Measurements from ENCODE around the gene GALNT3.
A peak's percentile ranks its signal among the peaks of the same experiment; 100 is the strongest.

Gene GALNT3

DNA sequence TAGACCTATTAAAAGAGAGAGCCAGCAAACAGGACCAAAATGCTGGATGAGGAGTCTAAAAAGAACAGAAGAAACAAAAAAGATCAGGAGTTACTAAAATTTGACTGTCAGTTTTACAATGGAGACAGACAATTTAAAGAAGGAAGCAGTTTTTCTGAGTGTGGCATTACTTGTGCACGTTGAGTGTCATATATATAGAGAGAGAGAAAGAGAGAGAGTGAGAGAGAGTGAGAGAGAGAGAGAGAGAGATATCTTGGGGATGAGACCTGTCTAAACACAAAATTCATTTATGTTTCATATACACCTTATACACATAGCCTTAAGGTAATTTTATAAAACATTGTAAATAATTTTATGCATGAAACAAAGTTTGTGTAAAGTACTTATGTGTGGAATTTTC lies 2.1 kb upstream of the GALNT3 start:
- DNase-seq (ENCODE audit: low read depth in 2 of 2), result no peak

DNA sequence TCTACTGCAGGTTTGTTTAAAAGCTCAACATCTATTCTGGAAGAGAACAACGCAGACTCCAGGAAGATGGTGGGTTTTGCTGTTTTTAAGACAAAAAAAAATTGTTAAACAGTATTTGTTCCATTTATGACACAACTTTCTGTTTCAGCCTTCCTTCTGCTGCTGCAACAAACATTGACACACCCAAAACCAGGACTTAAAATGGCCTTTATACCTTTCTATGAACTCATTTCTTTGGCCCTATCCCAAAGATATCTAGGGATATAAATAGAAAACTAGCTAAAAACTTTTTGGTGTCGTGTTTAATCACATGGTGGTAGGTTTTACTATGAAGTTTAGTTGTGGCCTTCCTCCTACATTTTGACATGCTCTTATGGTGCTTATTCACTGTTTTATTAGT lies 964 bp upstream of the GALNT3 start:
- DNase-seq (ENCODE audit: low read depth in 2 of 2), result no peak

DNA sequence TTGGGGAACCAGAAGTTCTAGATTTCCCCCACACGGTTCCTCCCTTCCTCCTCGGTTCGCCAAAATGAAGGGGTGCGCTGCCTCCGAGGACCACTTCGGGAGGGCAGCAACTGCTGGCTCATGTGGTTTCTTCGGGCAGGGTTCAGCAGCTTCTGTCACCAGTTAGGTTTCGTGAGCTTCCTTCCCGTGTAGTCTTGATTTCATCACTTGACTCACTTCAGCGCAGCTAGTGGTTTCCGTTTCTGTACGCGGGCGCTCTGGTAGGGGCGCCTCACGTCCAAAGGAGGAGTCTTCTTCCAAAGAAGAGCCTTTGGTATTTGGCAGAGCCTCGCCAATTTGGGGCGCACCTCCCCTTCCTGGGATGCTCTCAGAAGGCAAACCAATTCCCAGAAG lies 485 bp upstream of the GALNT3 start:
- peak in 1 of 2 donors; percentile 33 for DNase-seq (ENCODE audit: low read depth in 2 of 2)

DNA sequence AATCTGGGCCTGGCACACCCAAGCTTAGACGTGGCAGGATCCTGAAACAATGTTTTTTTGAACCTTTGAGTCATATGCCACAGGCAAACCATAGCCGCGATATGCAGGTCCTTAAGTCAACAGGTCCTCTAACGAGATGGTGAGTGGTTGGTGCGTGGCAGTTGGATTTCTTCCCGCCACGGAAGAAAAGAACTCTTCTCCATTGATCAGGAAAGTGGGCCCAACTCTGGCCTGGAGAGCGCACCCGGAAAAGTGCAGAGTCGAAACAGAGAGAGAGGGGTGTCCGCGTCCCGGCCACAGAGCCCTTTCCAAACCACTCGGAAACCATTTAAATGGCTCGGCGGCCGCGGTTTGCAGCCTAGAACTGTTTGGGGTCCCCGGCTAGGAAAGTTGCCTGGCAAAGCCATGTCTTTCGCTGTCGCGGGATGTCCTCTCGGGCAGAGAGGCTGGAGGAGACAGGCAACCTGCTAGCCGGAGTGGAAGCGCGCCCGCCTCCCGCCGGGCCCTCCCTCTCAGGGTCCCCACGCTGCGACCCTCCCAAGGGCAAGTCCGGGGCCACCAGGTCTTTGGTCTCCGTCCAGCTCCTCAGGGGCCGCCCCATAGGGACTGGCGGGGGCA lies 777 bp downstream of the GALNT3 start:
- no peak for DNase-seq (ENCODE audit: low read depth in 2 of 2)

DNA sequence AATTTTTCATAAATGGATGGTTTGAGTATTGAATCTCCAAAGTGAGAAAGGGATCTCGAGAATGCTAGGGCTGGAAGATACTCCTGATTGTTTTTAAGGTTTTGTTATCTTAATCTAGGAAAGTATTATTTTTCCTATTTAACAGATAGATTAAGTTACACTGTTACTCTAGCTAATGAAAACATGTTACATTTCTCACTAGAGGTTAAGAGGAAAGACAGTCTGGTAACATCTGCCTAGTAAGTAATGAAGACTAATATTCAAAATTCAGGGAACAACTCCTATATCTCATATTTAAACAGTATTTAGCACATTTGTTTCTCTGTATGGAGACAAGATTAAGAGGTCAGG lies 2.0 kb downstream of the GALNT3 start:
- no peak for DNase-seq (ENCODE audit: low read depth in 2 of 2)

DNA sequence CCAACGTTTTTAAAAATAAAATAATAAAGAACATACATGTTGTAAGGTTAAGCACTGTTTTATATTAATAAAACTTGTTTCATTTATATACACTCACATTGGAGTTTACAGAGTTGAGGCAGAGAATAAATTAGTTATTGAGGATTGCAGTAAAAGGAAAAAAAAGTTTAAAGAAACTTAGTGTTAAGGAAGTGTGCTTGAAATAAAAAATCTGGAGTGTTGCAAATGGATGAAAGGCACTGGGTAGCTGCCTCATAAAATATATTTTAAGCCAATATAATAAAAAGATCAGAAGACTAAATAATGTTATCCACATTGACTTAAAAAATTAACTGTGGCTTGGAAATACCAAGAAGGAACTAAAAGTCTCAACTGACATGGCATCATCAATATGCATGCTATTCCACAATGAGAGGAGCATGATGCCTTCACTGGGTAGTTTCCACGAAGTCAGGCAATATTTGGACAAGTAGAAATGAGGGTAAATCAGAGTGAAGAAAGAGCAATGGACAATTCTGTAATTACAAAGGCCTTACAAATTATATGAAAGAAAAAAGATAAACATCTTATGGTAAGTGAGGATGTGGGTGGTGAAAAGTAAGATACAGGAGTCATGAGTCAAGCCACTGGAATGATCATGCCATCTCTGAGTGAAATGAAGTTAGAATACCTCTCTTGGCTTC lies 2.5 kb downstream of the GALNT3 start:
- DNase-seq (ENCODE audit: low read depth in 2 of 2), result no peak

DNA sequence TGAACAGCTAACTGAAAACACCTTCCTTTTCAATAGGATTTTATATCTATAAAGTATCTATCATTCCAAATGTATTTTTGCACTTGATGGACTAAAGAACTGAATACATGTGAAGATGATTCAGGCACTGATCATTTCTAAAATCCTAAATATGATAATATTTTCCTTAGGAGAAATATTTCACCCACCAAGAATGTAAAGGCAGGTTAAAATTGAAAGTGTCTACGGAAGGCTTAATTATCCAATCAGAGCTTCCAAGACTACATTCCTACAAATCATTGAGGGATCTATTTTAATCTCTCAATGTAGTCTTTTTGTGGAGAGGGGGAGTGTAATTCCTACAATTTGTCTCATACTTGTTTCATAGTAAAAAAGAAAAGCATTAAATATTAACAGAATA lies 3.6 kb downstream of the GALNT3 start:
- no peak for DNase-seq (ENCODE audit: low read depth in 2 of 2)

GRCh38 chr2:165787334-165787733 lies 6.7 kb downstream of the GALNT3 start:
- DNase-seq (ENCODE audit: low read depth in 2 of 2), result no peak

DNA sequence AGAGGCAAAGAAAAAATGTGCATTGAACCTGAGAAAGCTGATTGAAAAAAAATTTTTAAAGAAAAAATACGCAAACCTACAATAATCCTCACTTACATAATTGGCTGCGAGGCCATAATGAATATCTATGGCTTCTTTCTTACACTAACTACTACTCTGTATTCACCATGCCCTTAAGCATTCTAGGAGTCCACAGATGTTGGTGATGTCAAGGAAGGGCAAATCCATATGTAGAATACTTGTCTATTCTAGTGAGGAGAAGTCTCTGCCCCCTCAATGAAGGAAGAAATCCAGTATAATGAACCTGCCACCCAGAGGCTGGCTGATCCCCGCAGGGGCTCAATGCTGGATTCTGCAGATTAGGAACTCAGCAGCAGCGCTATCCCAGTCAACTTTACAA lies 14.3 kb downstream of the GALNT3 start:
- DNase-seq (ENCODE audit: low read depth in 2 of 2), result no peak

DNA sequence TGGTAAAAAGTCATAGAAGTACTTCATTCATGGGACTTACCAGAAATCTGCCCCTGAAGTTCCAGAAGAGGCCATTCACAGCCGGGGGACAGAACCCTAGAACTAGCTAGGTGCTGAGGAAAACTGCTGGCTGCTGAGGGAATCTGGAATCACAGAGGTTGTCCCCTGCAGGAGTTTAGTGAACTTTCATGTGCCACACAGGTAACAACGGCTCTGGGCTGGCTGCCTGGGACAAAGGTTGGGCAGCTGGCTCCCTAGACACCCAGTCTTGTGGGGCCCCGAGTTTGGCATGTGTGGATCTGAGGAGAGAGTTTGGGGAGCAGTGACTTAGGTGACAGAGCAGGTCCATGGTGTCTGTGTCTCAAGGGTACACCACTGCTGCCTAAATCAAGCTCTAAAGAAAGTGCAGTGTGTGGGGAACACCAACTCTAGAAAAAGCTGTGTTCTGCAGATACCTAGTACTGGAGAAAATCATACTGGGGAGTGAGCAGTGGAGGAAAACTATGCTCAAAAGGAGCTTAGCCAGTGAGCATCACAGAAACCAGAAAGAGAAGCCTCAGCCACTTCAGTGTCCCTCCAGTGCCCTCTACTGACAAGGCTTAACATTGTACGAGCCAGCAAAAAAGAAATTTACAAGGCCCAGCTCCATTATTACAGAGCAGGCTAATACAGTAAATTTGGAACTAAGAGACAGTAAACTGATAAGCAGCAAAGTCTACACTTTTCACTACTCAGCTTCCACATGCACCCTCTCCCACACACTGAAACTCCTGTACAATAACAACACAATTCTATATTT lies 15.2 kb downstream of the GALNT3 start:
- no peak for DNase-seq (ENCODE audit: low read depth in 2 of 2)

- DNase-seq (ENCODE audit: low read depth in 2 of 2), result no peak
Measured at GRCh38 chr2:165778187-165778556, 15.9 kb downstream of the GALNT3 start.

DNA sequence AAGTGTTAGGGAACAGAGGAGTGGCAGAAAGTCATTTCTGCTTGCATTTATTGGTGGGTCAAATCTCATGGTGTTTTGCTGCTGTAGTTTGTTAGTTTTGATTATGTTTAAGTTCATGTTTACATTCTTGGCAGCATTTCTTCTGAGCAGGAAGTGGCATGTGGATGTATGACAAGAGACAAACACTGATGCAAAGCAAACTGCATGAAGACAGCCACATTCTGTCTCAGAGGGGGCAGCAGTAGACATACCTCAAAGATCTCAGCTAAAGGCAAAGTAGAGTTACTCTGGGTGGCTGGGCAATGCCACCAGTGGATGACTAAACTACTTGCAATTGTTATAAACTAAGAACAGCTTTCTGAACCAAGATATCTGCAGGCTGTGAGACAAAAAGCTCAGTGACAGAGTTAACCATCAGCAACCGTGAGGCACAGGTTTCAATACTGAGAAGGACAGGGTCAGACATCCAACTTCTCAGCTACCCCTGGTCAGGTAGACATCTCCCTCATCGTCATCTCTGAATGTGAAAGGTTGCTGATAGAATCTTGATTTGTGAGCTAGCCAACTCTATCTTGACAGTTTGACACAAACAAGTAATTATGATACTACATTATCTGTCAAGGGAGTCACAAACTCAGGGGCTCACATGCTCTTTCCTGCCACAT lies 16.4 kb downstream of the GALNT3 start:
- no peak for DNase-seq (ENCODE audit: low read depth in 2 of 2)

- no peak for DNase-seq (ENCODE audit: low read depth in 2 of 2)
Measured at GRCh38 chr2:165776796-165777195, 17.3 kb downstream of the GALNT3 start.

DNA sequence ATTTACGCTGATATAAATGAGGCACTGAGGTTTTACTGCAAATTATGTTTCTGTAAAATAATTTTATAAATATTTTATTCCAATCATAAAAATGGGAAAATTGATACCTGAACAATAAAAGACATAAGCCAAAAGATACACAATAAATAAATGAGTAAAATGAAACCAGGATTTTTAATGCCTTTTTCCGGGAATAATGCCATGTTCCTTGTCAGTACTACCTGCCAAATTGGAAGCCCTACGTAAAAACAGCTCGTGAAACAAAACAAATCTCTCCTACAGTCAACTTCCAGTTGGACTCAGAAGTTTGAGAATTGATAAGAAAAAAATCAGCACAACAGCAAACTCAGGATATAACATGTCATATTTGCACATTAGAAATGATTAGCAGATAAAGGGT lies 18.0 kb downstream of the GALNT3 start:
- no peak for DNase-seq (ENCODE audit: low read depth in 2 of 2)

DNA sequence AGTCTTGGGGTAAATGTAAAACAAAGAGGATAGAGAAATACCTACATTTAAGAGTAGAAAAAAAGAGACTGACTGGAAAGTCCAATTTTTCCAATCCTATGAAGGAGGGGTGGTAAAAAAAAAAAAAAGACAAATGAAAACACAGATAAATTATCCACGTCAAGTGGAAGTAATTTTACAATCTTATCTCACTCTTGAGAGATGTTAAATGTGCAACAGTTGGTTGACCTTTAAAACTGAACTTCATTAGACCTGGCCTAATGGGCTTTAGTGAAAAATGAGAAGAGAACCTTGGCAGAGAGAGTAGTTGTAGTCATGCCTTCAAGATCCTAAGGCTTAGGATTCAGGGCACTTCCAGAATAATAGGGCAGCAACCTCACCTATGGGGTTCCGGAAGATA lies 20.4 kb downstream of the GALNT3 start:
- DNase-seq (ENCODE audit: low read depth in 2 of 2), result no peak

DNA sequence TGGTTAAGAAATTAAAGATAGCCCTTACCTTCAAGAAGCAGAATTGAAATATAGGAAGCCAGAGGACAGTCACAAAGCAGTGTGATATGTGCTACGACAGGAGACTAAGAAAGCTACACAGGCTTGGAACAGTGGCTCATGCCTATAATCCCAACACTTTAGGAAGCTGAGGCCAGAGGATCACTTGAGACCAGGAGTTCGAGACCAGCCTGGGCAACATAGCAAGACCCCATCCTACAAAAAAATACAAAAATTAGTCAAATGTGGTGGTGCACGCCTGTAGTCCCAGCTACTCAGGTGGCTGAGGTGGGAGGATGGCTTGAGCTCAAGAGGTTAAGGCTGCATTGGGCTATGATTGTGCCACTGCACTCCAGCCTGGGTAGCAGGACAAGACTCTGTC lies 21.9 kb downstream of the GALNT3 start:
- DNase-seq (ENCODE audit: low read depth in 2 of 2), result no peak

DNA sequence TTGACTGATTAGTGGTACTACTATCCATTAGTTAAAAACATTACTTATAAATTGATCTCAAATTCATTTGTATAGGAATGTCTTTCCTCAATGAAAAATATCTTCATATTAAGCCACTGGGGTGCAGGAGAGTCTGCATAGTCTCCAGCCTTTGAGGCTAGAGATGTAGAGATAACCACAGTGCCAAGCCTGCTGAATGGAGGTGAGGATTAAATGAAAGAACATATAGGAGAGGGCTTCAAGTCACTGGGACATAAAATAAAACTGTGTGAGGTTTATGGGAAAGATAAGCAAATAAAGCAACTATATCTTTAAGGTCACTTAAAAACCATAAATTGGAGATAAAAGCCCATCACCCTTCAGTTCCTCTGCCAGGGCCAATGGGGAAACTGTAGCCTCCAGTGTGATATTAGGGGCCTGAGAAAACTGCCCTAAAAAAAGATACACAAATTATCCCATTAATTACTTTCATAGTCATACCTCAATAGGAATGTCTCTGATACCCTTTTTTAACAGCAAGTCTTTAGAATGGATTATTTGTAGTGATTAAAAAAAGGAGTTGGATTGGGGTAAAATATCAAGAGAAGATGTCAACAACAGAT lies 27.6 kb downstream of the GALNT3 start:
- DNase-seq (ENCODE audit: low read depth in 2 of 2), result no peak

GRCh38 chr2:165762723-165763122 lies 31.3 kb downstream of the GALNT3 start:
- DNase-seq (ENCODE audit: low read depth in 2 of 2), result no peak

GRCh38 chr2:165757906-165758675 lies 36.0 kb downstream of the GALNT3 start:
- no peak for DNase-seq (ENCODE audit: low read depth in 2 of 2)

DNA sequence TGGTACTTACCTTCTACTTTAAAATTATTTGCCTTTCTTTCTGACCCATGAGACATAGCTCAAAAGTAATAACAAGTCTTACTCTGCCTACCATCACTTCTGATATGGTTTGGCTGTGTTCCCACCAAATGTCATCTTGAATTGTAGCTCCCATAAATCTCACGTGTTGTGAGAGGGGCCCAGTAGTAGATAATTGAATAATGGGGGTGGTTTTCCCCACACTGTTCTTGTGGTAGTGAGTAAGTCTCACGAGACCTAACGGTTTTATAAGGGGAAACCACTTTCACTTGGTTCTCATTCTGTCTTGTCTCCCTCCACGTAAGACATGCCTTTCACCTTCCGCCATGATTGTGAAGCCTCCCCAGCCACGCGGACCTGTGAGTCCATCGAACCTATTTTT lies 47.5 kb downstream of the GALNT3 start:
- DNase-seq (ENCODE audit: low read depth in 2 of 2), result no peak

GRCh38 chr2:165745916-165746315 lies 48.1 kb downstream of the GALNT3 start:
- DNase-seq (ENCODE audit: low read depth in 2 of 2), result no peak

DNA sequence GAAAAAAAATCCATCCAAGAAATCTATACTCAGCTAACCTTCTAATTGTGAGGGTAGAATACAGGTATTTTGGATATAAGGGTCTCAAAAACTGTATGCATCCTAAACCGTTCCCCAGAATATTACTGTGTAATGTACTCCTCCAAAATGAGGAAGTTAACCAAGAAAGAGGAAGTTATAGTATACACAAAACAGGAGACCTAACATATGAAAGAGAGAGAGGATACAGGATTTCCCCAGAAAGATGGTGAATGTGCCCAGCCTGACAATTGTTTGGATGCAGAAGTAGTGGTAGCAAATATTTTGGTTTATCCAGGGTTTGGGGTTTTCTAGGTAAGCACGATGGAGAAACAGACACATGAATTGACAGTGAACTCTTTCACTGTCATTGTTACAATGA lies 50.6 kb downstream of the GALNT3 start:
- DNase-seq (ENCODE audit: low read depth in 2 of 2), result no peak
